ENCODE measurements around the gene RTL10. TPM values are rescaled to one million over a fixed set of nuclear protein-coding genes. Genes with fewer than 3 reads are reported as not detected.

The RTL10 gene
- total and polyA plus RNA-seq, 2 of the 13 experiments (the other 11 are each of a cell fraction or from before 2014, with no cell fraction given), result 14.1 to 15.8 TPM

- no peak for TF ChIP-seq MLXIP (CRISPR knock-in tag; IDR thresholded peaks at IDR 0.05; ENCODE audit: borderline replicate concordance)
- TF ChIP-seq TFDP1 (CRISPR knock-in tag; IDR thresholded peaks at IDR 0.05; ENCODE audit: borderline replicate concordance), result no peak
- TF ChIP-seq ZNF143 (CRISPR knock-in tag; IDR thresholded peaks at IDR 0.05), result no peak
- no peak for TF ChIP-seq TFDP2 (CRISPR knock-in tag; IDR thresholded peaks at IDR 0.05)
- TF ChIP-seq ZNF446 (CRISPR knock-in tag; IDR thresholded peaks at IDR 0.05), result no peak
- TF ChIP-seq ZNF792 (CRISPR knock-in tag; IDR thresholded peaks at IDR 0.05), result 0 out of 2 replicates have a peak, but pooled peaks have one; percentile 33
- TF ChIP-seq NFKB2 (CRISPR knock-in tag; IDR thresholded peaks at IDR 0.05; ENCODE audit: borderline replicate concordance), result no peak; the same call in 1 of the 2 replicates
- no peak for TF ChIP-seq PLSCR1 (CRISPR knock-in tag; IDR thresholded peaks at IDR 0.05; ENCODE audit: borderline replicate concordance)
- no peak for TF ChIP-seq ZNF572 (CRISPR knock-in tag; IDR thresholded peaks at IDR 0.05)
- TF ChIP-seq ZBTB10 (CRISPR knock-in tag; IDR thresholded peaks at IDR 0.05; ENCODE audit: borderline replicate concordance), result no peak
- no peak for TF ChIP-seq E2F5 (CRISPR knock-in tag; conservative IDR thresholded peaks at IDR 0.05)
- no peak for TF ChIP-seq ZBTB44 (CRISPR knock-in tag; IDR thresholded peaks at IDR 0.05)
- no peak; the same call in 1 of the 2 replicates for TF ChIP-seq ZNF331 (CRISPR knock-in tag; IDR thresholded peaks at IDR 0.05)
- TF ChIP-seq ZNF121 (CRISPR knock-in tag; IDR thresholded peaks at IDR 0.05), result no peak
- no peak for TF ChIP-seq ZNF761 (CRISPR knock-in tag; conservative IDR thresholded peaks at IDR 0.05)
- TF ChIP-seq KDM2A (CRISPR knock-in tag; IDR thresholded peaks at IDR 0.05; ENCODE audit: borderline replicate concordance, low read depth), result peak; percentile 68
Measured at GRCh38 chr22:19880786-19881569, 26.3 kb upstream of the RTL10 start (continued).

Data from HepG2 (cell line).